ENCODE measurements around the gene ATP8B4. TPM values are rescaled to one million over a fixed set of nuclear protein-coding genes. Genes with fewer than 3 reads are reported as not detected.

Gene ATP8B4
- polyA plus RNA-seq, 1 of the 3 experiments (the other 2 are of a cell fraction): 0.03 TPM

- Histone ChIP-seq H3K79me2 (ENCODE audit: insufficient read depth) (no peaks in the 10 kb centered on the region), H3K4me1 (ENCODE audit: control insufficient read depth in 1 of 2, insufficient read depth in 2 of 2, low read depth in 1 of 2, low read length in 1 of 2) (peaks cover 0 to 2% of the 10 kb centered on the region in 2 experiments; a peak in 1 of 4 replicates), H3K4me3 (ENCODE audit: low read depth in 2 of 2, low read length in 1 of 2) (no peak overlapping the region), H3K36me3 (replicated peaks in 1 of 2; ENCODE audit: control insufficient read depth in 1 of 2, insufficient read depth in 2 of 2, low read length in 1 of 2) (no peaks in the 10 kb centered on the region), H3K27ac (ENCODE audit: low read depth in 2 of 2, low read length in 1 of 2) (no peak overlapping the region), H2AFZ (ENCODE audit: low read depth) (no peak overlapping the region), H4K20me1 (ENCODE audit: insufficient read depth) (no peaks in the 10 kb centered on the region), H3K27me3 (ENCODE audit: insufficient read depth) (no peaks in the 10 kb centered on the region), H3K9ac (no peak overlapping the region), H3K9me3 (no peaks in the 10 kb centered on the region), H3K9me2 (no peaks in the 10 kb centered on the region), H3F3A (replicated peaks; ENCODE audit: insufficient read depth) (no peaks in the 10 kb centered on the region), H3K4me2 (no peak overlapping the region)
- 36% methylated on average over 1 of the region's 1 CpG for WGBS (ENCODE audit: low lambda C conversion rate)
- DNase-seq: no peak
- TF ChIP-seq TAF1 (IDR thresholded peaks at IDR 0.05; ENCODE audit: borderline replicate concordance, low read depth, low read length) (no peak), GABPA (IDR thresholded peaks at IDR 0.05; ENCODE audit: low read depth) (no peak)
- ChIA-PET CTCF (no interaction called here), POLR2A (no interaction called here)
These were observed 304.3 kb downstream of the ATP8B4 start for GRCh38 chr15:49814709-49815108.

DNA sequence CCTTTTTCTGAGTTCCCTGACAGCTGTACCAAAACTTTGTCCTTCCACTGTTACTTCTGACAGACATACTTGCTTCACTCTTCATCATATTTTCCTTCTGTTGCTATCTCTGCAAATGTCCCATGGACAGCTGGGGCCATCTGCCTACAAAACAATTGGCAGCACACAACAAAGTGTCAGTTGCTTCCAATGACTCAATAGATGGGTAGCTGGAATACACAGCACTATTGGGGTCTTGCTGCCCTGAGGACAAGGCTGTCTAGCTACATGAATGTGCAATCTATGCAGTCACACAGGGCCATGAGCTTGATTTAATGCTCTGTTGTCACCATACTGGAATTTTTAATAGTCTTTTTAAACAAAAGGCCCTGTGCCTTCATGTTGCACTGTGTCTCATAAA lies 305.4 kb downstream of the ATP8B4 start:
- ChIA-PET POLR2A (no interaction called here), CTCF (no interaction called here)
- no peaks in the 10 kb centered on the region for H3F3A ChIP-seq (replicated peaks; ENCODE audit: insufficient read depth)
- no peaks in the 10 kb centered on the region for H3K36me3 ChIP-seq (replicated peaks in 1 of 2; ENCODE audit: control insufficient read depth in 1 of 2, insufficient read depth in 2 of 2, low read length in 1 of 2)
- H3K4me3 ChIP-seq (ENCODE audit: low read depth in 2 of 2, low read length in 1 of 2): no peak overlapping the region
- H3K9me3 ChIP-seq: no peaks in the 10 kb centered on the region
- H3K9me2 ChIP-seq: no peaks in the 10 kb centered on the region
- no peaks in the 10 kb centered on the region for H3K79me2 ChIP-seq (ENCODE audit: insufficient read depth)
- TF ChIP-seq MEF2A (IDR thresholded peaks at IDR 0.05; ENCODE audit: borderline replicate concordance, low read depth): no peak
- TF ChIP-seq, protein P1, sequence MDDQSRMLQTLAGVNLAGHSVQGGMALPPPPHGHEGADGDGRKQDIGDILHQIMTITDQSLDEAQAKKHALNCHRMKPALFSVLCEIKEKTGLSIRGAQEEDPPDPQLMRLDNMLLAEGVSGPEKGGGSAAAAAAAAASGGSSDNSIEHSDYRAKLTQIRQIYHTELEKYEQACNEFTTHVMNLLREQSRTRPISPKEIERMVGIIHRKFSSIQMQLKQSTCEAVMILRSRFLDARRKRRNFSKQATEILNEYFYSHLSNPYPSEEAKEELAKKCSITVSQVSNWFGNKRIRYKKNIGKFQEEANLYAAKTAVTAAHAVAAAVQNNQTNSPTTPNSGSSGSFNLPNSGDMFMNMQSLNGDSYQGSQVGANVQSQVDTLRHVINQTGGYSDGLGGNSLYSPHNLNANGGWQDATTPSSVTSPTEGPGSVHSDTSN (IDR thresholded peaks at IDR 0.05): no peak
- TF ChIP-seq GABPA (IDR thresholded peaks at IDR 0.05; ENCODE audit: low read depth): no peak
- TF ChIP-seq, protein P2, sequence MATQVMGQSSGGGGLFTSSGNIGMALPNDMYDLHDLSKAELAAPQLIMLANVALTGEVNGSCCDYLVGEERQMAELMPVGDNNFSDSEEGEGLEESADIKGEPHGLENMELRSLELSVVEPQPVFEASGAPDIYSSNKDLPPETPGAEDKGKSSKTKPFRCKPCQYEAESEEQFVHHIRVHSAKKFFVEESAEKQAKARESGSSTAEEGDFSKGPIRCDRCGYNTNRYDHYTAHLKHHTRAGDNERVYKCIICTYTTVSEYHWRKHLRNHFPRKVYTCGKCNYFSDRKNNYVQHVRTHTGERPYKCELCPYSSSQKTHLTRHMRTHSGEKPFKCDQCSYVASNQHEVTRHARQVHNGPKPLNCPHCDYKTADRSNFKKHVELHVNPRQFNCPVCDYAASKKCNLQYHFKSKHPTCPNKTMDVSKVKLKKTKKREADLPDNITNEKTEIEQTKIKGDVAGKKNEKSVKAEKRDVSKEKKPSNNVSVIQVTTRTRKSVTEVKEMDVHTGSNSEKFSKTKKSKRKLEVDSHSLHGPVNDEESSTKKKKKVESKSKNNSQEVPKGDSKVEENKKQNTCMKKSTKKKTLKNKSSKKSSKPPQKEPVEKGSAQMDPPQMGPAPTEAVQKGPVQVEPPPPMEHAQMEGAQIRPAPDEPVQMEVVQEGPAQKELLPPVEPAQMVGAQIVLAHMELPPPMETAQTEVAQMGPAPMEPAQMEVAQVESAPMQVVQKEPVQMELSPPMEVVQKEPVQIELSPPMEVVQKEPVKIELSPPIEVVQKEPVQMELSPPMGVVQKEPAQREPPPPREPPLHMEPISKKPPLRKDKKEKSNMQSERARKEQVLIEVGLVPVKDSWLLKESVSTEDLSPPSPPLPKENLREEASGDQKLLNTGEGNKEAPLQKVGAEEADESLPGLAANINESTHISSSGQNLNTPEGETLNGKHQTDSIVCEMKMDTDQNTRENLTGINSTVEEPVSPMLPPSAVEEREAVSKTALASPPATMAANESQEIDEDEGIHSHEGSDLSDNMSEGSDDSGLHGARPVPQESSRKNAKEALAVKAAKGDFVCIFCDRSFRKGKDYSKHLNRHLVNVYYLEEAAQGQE (IDR thresholded peaks at IDR 0.05; ENCODE audit: low read depth, low read length): no peak
- no peak for TF ChIP-seq ELF1 (IDR thresholded peaks at IDR 0.05)
- TF ChIP-seq RCOR1 (IDR thresholded peaks at IDR 0.05; ENCODE audit: low read length): no peak
- TF ChIP-seq YY1 (IDR thresholded peaks at IDR 0.05; ENCODE audit: low read depth): no peak
- TF ChIP-seq POLR2AphosphoS5 (IDR thresholded peaks at IDR 0.05; ENCODE audit: low read depth, low read length): no peak
- no peak for TF ChIP-seq FOXJ3 (CRISPR knock-in tag; IDR thresholded peaks at IDR 0.05)
- TF ChIP-seq, protein P3, sequence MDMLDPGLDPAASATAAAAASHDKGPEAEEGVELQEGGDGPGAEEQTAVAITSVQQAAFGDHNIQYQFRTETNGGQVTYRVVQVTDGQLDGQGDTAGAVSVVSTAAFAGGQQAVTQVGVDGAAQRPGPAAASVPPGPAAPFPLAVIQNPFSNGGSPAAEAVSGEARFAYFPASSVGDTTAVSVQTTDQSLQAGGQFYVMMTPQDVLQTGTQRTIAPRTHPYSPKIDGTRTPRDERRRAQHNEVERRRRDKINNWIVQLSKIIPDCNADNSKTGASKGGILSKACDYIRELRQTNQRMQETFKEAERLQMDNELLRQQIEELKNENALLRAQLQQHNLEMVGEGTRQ (IDR thresholded peaks at IDR 0.05; ENCODE audit: borderline replicate concordance, low read depth, low read length): no peak
- TF ChIP-seq FOXM1 (IDR thresholded peaks at IDR 0.05; ENCODE audit: low read depth): no peak
- TF ChIP-seq, protein P4, sequence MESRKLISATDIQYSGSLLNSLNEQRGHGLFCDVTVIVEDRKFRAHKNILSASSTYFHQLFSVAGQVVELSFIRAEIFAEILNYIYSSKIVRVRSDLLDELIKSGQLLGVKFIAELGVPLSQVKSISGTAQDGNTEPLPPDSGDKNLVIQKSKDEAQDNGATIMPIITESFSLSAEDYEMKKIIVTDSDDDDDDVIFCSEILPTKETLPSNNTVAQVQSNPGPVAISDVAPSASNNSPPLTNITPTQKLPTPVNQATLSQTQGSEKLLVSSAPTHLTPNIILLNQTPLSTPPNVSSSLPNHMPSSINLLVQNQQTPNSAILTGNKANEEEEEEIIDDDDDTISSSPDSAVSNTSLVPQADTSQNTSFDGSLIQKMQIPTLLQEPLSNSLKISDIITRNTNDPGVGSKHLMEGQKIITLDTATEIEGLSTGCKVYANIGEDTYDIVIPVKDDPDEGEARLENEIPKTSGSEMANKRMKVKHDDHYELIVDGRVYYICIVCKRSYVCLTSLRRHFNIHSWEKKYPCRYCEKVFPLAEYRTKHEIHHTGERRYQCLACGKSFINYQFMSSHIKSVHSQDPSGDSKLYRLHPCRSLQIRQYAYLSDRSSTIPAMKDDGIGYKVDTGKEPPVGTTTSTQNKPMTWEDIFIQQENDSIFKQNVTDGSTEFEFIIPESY (IDR thresholded peaks at IDR 0.05; ENCODE audit: borderline replicate concordance, low read depth): no peak
- no peak overlapping the region for H2AFZ ChIP-seq (ENCODE audit: low read depth)
- no peaks in the 10 kb centered on the region for H3K27me3 ChIP-seq (ENCODE audit: insufficient read depth)
- no peak overlapping the region for H3K27ac ChIP-seq (ENCODE audit: low read depth in 2 of 2, low read length in 1 of 2)
- H3K4me1 ChIP-seq (ENCODE audit: control insufficient read depth in 1 of 2, insufficient read depth in 2 of 2, low read depth in 1 of 2, low read length in 1 of 2): peaks cover 0 to 2% of the 10 kb centered on the region in 2 experiments; a peak in 1 of 4 replicates
- no peaks in the 10 kb centered on the region for H4K20me1 ChIP-seq (ENCODE audit: insufficient read depth)
- H3K9ac ChIP-seq: no peak overlapping the region
- no peak for DNase-seq
- H3K4me2 ChIP-seq: no peak overlapping the region

Data from SK-N-SH (cell line).